ENCODE measurements around the gene SIAE.
"Not testable (repeated sequence)": the region's sequence is repeated elsewhere in the genome, so short reads cannot be mapped to it uniquely, and the experiment has no call there.

SIAE gene

GRCh38 chr11:124625504-124626168 is 47.9 kb downstream of the SIAE start:
- in situ Hi-C loops (cut with MboI; ENCODE audit: low sequenced_read_pairs) = no loop called here

GRCh38 chr11:124623861-124624525 is 49.5 kb downstream of the SIAE start:
- in situ Hi-C loops (cut with MboI; ENCODE audit: low sequenced_read_pairs) = no loop called here

- in situ Hi-C loops (cut with MboI; ENCODE audit: low sequenced_read_pairs) = no loop called here
Measured at GRCh38 chr11:124622531-124623451, 50.7 kb downstream of the SIAE start, which contains the start of gene TBRG1. Gene TBRG1 (plus strand): TSS chr11:124622864. CDS start chr11:124623084, 220 bp downstream.

- in situ Hi-C loops (cut with MboI; ENCODE audit: low sequenced_read_pairs) = no loop called here
Measured at GRCh38 chr11:124618863-124619262, 54.7 kb downstream of the SIAE start.

GRCh38 chr11:124612567-124613246 is 60.8 kb downstream of the SIAE start:
- in situ Hi-C loops (cut with MboI; ENCODE audit: low sequenced_read_pairs) = no loop called here

GRCh38 chr11:124612045-124612444 is 61.5 kb downstream of the SIAE start:
- in situ Hi-C loops (cut with MboI; ENCODE audit: low sequenced_read_pairs) = no loop called here

- in situ Hi-C loops (cut with MboI; ENCODE audit: low sequenced_read_pairs) = no loop called here
Measured at GRCh38 chr11:124611064-124611463, 62.5 kb downstream of the SIAE start, which contains the start of gene PANX3. Gene PANX3 (plus strand): TSS chr11:124611428. CDS start chr11:124611557, 129 bp downstream.

- in situ Hi-C loops (cut with MboI; ENCODE audit: low sequenced_read_pairs) = no loop called here
Measured at GRCh38 chr11:124610295-124610694, 63.2 kb downstream of the SIAE start.

- in situ Hi-C loops (cut with MboI; ENCODE audit: low sequenced_read_pairs) = no loop called here
Measured at GRCh38 chr11:124608147-124608546, 65.4 kb downstream of the SIAE start.

- in situ Hi-C loops (cut with MboI; ENCODE audit: low sequenced_read_pairs) = no loop called here
Measured at GRCh38 chr11:124605719-124606118, 67.8 kb downstream of the SIAE start.

GRCh38 chr11:124602723-124603122 is 70.8 kb downstream of the SIAE start:
- in situ Hi-C loops (cut with MboI; ENCODE audit: low sequenced_read_pairs) = not testable (repeated sequence)

GRCh38 chr11:124602193-124602592 is 71.3 kb downstream of the SIAE start:
- in situ Hi-C loops (cut with MboI; ENCODE audit: low sequenced_read_pairs) = no loop called here

- in situ Hi-C loops (cut with MboI; ENCODE audit: low sequenced_read_pairs) = no loop called here
Measured at GRCh38 chr11:124600621-124601320, 72.8 kb downstream of the SIAE start.

GRCh38 chr11:124597626-124598025 is 75.9 kb downstream of the SIAE start:
- in situ Hi-C loops (cut with MboI; ENCODE audit: low sequenced_read_pairs) = no loop called here

- in situ Hi-C loops (cut with MboI; ENCODE audit: low sequenced_read_pairs) = no loop called here
Measured at GRCh38 chr11:124595302-124595701, 78.2 kb downstream of the SIAE start.

- in situ Hi-C loops (cut with MboI; ENCODE audit: low sequenced_read_pairs) = no loop called here
Measured at GRCh38 chr11:124592627-124593026, 80.9 kb downstream of the SIAE start.

- in situ Hi-C loops (cut with MboI; ENCODE audit: low sequenced_read_pairs) = no loop called here
Measured at GRCh38 chr11:124591430-124591829, 82.1 kb downstream of the SIAE start.

GRCh38 chr11:124586238-124586860 is 87.2 kb downstream of the SIAE start:
- in situ Hi-C loops (cut with MboI; ENCODE audit: low sequenced_read_pairs) = loop anchor here (10.0 kb wide), 1 partner anchor 172 kb away; no protein-coding TSS in a partner anchor

- in situ Hi-C loops (cut with MboI; ENCODE audit: low sequenced_read_pairs) = loop anchor here (10.0 kb wide), 1 partner anchor 170 kb away; no protein-coding TSS in a partner anchor
Measured at GRCh38 chr11:124584681-124585372, 88.7 kb downstream of the SIAE start.

Data from HL-60/S4 (cell line).